Bone marrow (tissue), 2 donors: Measurements from ENCODE around the gene ATP5PB.

Experiments
- DNase-seq, 2 donors: peaks; one replicate each; lab custom pipeline; 2025; lab: John Stamatoyannopoulos, UW

Gene ATP5PB

GRCh38 chr1:111507411-111508201, 58.3 kb downstream of the ATP5PB start:
- peak; percentile 94 to 99 for DNase-seq

- DNase-seq: no peak
Measured at GRCh38 chr1:111509997-111510375, 60.7 kb downstream of the ATP5PB start.

GRCh38 chr1:111511370-111511769, 62.1 kb downstream of the ATP5PB start:
- DNase-seq: no peak
